Measurements from ENCODE around the gene C19orf47.

DNA sequence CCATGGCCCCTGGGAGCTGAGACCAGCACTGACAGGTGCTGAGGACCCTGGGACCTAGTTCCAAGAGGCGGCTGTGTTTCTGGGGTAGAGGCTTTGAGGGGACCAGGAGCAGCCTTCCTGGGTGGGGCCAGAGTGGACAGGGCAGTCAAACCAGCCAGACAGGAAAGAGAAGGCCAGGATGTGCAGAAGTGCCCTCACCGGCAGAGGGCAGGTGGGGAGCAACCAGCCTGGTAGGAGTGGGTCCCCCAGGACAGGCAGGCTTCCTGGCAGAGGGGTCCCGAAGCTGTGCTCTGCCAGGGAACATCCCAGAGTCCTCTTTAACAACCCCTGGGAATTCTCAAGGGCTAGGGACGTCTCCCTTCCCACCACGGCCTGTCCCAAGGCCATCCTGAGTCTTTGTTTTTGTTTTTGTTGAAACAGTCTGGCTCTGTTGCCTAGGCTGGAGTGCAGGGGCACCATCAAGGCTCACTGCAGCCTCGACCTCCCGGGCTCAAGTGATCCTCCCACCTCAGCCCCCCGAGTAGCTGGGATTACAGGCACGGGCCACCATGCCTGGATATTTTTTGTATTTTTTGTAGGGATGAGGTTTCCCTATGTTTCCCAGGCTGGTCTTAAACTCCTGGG, 44.8 kb upstream of the C19orf47 start:
- TF ChIP-seq, protein P1, sequence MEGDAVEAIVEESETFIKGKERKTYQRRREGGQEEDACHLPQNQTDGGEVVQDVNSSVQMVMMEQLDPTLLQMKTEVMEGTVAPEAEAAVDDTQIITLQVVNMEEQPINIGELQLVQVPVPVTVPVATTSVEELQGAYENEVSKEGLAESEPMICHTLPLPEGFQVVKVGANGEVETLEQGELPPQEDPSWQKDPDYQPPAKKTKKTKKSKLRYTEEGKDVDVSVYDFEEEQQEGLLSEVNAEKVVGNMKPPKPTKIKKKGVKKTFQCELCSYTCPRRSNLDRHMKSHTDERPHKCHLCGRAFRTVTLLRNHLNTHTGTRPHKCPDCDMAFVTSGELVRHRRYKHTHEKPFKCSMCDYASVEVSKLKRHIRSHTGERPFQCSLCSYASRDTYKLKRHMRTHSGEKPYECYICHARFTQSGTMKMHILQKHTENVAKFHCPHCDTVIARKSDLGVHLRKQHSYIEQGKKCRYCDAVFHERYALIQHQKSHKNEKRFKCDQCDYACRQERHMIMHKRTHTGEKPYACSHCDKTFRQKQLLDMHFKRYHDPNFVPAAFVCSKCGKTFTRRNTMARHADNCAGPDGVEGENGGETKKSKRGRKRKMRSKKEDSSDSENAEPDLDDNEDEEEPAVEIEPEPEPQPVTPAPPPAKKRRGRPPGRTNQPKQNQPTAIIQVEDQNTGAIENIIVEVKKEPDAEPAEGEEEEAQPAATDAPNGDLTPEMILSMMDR (conservative IDR thresholded peaks at IDR 0.05; ENCODE audit: low read length) = peak; percentile 40
- TF ChIP-seq EZH2phosphoT487 (IDR thresholded peaks at IDR 0.05; ENCODE audit: borderline replicate concordance) = no peak

Data from Loucy (cell line).